Measurements from ENCODE around the gene DEFB116. TPM values are rescaled to one million over a fixed set of nuclear protein-coding genes. Genes with fewer than 3 reads are reported as not detected.
"Not testable (repeated sequence)": the region's sequence is repeated elsewhere in the genome, so short reads cannot be mapped to it uniquely, and the experiment has no call there.

The DEFB116 gene
- total RNA-seq: not detected

GRCh38 chr20:31308535-31309162 lies at the start of gene DEFB116:
Gene DEFB116 (minus strand): TSS chr20:31308585. CDS start chr20:31308585, 0 bp downstream.
- H3K4me3 ChIP-seq: no peak within 1 kb of the TSS
- no peaks in the 10 kb centered on the region for H3K4me1 ChIP-seq
- H3K27ac ChIP-seq: no peak within 1 kb of the TSS
- TF ChIP-seq POLR2A (IDR thresholded peaks at IDR 0.05): no peak
- no peaks in the 10 kb centered on the region for H3K27me3 ChIP-seq
- WGBS, 2 donors: 48 to 49% methylated on average over 8 of the region's 8 CpGs
- intact Hi-C loops (cut with DNase I): no loop called here
- H3K9me3 ChIP-seq: no peaks in the 10 kb centered on the region
- no peak for DNase-seq
- no peaks in the 10 kb centered on the region for H3K36me3 ChIP-seq

DNA sequence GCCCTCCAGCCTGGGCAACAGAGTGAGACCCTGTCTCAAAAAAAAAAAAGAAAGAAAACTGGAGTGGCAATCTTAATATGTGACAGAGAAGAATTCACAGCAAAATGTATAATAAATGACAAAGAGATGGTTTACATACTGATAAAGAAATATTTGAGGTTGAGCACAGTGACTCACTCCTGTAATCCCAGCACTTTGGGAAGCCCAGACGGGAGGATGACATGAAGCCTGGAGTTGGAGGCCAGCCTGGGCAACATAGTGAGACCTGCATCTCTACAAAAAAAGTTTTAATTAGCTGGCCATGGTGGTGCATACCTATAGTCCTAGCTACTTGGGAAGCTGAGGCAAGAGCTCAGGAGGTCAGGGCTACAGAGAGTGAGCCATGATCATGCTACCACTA lies 47.6 kb upstream of the DEFB116 start:
- H3K27me3 ChIP-seq: no peaks in the 10 kb centered on the region
- H3K36me3 ChIP-seq: no peaks in the 10 kb centered on the region
- intact Hi-C loops (cut with DNase I): no loop called here
- DNase-seq: no peak
- H3K4me1 ChIP-seq: no peaks in the 10 kb centered on the region
- WGBS, 2 donors: 28 to 42% methylated on average over 1 of the region's 1 CpG
- TF ChIP-seq POLR2A (IDR thresholded peaks at IDR 0.05) (no peak), CTCF (IDR thresholded peaks at IDR 0.05) (no peak)
- no peaks in the 10 kb centered on the region for H3K9me3 ChIP-seq
- H3K27ac ChIP-seq: no peak overlapping the region
- H3K4me3 ChIP-seq: no peak overlapping the region

DNA sequence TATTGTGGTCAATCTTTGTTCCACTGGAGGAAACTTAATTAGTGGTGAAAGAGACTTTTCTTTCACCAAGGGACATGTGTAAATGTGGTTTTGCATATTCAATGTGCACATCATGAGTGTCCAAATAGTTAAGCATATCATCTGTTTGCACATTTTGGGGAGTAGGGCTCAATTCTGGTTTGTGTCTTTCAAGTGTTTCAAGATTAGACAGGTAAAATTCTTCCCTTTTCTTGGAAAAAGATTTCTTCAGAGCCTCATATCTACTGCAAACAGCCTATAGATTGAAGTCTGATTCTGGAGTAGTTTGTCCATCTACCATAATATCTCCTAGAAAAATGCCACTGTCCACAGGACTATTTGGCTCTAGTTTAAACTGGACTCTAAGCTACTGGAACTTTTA lies 33.1 kb upstream of the DEFB116 start:
- Histone ChIP-seq H3K4me1 (no peaks in the 10 kb centered on the region), H3K9me3 (no peaks in the 10 kb centered on the region), H3K36me3 (no peaks in the 10 kb centered on the region), H3K27me3 (no peaks in the 10 kb centered on the region), H3K27ac (no peak overlapping the region), H3K4me3 (no peak overlapping the region)
- intact Hi-C loops (cut with DNase I): no loop called here
- no peak for TF ChIP-seq POLR2A (IDR thresholded peaks at IDR 0.05)
- TF ChIP-seq CTCF (IDR thresholded peaks at IDR 0.05): no peak
- DNase-seq: no peak

DNA sequence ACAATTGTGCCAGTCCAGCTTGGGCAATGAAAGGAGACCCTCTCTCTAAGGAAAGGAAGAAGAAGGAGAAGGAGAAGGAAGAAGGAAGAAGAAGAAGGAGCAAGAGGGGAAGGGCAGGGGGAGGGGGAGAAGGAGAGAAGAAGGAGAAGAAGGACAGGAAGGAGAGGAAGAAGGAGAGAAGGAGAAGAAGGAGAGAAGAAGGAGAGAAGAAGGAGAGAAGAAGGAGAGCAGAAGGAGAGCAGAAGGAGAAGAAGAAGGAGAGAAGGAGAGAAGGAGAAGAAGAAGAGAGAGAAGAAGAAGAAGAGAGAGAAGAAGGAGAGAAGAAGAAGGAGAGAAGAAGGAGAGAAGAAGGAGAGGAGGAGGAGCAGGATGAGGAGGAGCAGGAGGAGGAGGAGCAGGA lies 22.5 kb upstream of the DEFB116 start:
- no peak for DNase-seq
- Histone ChIP-seq H3K9me3 (no peaks in the 10 kb centered on the region), H3K36me3 (no peaks in the 10 kb centered on the region), H3K4me3 (no peak overlapping the region), H3K27ac (no peak overlapping the region), H3K27me3 (no peaks in the 10 kb centered on the region), H3K4me1 (no peaks in the 10 kb centered on the region)
- intact Hi-C loops (cut with DNase I): no loop called here
- no peak for TF ChIP-seq POLR2A (IDR thresholded peaks at IDR 0.05)
- TF ChIP-seq CTCF (IDR thresholded peaks at IDR 0.05): no peak

- no peaks in the 10 kb centered on the region for H3K27me3 ChIP-seq
- TF ChIP-seq CTCF (IDR thresholded peaks at IDR 0.05) (no peak), POLR2A (IDR thresholded peaks at IDR 0.05) (no peak)
- intact Hi-C loops (cut with DNase I): no loop called here
- no peaks in the 10 kb centered on the region for H3K9me3 ChIP-seq
- no peaks in the 10 kb centered on the region for H3K36me3 ChIP-seq
- H3K4me3 ChIP-seq: no peak overlapping the region
- no peak overlapping the region for H3K27ac ChIP-seq
- H3K4me1 ChIP-seq: no peaks in the 10 kb centered on the region
- no peak for DNase-seq
- WGBS, 2 donors: 39 to 53% methylated on average over 3 of the region's 3 CpGs
These were observed 14.1 kb upstream of the DEFB116 start for GRCh38 chr20:31322504-31322903.

DNA sequence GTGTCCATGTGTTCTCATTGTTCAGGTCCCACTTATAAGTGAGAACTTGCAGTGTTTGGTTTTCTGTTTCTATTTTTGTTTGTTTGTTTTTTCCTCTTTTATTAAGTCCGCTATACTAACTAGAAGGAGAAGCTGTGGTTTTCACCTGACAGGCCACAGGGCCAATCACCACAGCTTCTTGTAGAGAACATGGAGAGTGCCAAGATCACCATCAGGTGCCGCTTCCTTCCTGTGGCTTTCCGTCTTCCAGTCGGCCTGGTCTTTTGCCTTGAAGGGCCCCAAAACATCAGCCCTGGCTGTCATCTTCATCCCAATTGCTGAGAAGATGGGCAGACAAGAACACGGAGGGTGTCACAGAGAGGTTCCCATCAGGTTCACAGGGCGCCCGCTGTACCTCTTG lies 23.4 kb downstream of the DEFB116 start:
- H3K36me3 ChIP-seq; intact Hi-C loops (cut with DNase I); H3K4me1 ChIP-seq; H3K27ac ChIP-seq; DNase-seq; H3K27me3 ChIP-seq; H3K4me3 ChIP-seq: not testable (repeated sequence)
- H3K9me3 ChIP-seq: peaks cover 0 to 14% (median 0%) of the 10 kb centered on the region in 3 donors
- 43 to 77% methylated on average over 1 to 6 of the region's 7 CpGs for WGBS, 2 donors
